Activated CD4-positive, alpha-beta memory T cell treated with anti-CD3 and anti-CD28 coated beads, Interleukin-2, amount 10 ng/mL, durations not matched to agents 7 days and 5 days (primary cell): ENCODE results near the gene RASGEF1C. TPM values are rescaled to one million over a fixed set of nuclear protein-coding genes. Genes with fewer than 3 reads are reported as not detected.
A peak's percentile ranks its signal among the peaks of the same experiment; 100 is the strongest.
"Not testable (repeated sequence)": the region's sequence is repeated elsewhere in the genome, so short reads cannot be mapped to it uniquely, and the experiment has no call there.

Experiments
- CTCF ChIA-PET: fragments of 350-600 bp; sonication (Branson Sonifier 250); formaldehyde crosslinking; loops from one replicate; lab custom pipeline; 2021; ENCODE audit warnings: antibody characterized with exemption, inconsistent platforms; lab: Charles Lee
- POLR2A ChIA-PET: fragments of 350-600 bp; sonication (Branson Sonifier 250); formaldehyde crosslinking; loops from one replicate; lab custom pipeline; 2021; ENCODE audit warnings: antibody characterized with exemption; lab: Charles Lee
- DNase-seq: peaks from one replicate; pipeline ENCODE4 v3.0.0-alpha.2; 2020
- H3K27ac Mint-ChIP-seq: one replicate; pipeline ENCODE4 v1.8.0; 2021; ENCODE audit warnings: mild to moderate bottlenecking, mixed read lengths
- H3K27me3 Mint-ChIP-seq: one replicate; pipeline ENCODE4 v1.8.0; 2021; ENCODE audit warnings: mixed read lengths
- H3K36me3 Mint-ChIP-seq: one replicate; pipeline ENCODE4 v1.8.0; 2021; ENCODE audit warnings: low read depth, mixed read lengths
- H3K4me1 Mint-ChIP-seq: one replicate; pipeline ENCODE4 v1.8.0; 2021; ENCODE audit warnings: mixed read lengths
- H3K4me3 Mint-ChIP-seq: one replicate; pipeline ENCODE4 v1.8.0; 2021; ENCODE audit warnings: mild to moderate bottlenecking, mixed read lengths
- H3K9me3 Mint-ChIP-seq: one replicate; pipeline ENCODE4 v1.8.0; 2021; ENCODE audit warnings: mixed read lengths
- total RNA-seq, 2 experiments: library from RNA; stranded (reverse); gene quantifications; one replicate each; pipeline ENCODE4 v1.2.3, GENCODE V29; 2021

The RASGEF1C gene
- total RNA-seq, 2 experiments from 2014 or later, result not detected

DNA sequence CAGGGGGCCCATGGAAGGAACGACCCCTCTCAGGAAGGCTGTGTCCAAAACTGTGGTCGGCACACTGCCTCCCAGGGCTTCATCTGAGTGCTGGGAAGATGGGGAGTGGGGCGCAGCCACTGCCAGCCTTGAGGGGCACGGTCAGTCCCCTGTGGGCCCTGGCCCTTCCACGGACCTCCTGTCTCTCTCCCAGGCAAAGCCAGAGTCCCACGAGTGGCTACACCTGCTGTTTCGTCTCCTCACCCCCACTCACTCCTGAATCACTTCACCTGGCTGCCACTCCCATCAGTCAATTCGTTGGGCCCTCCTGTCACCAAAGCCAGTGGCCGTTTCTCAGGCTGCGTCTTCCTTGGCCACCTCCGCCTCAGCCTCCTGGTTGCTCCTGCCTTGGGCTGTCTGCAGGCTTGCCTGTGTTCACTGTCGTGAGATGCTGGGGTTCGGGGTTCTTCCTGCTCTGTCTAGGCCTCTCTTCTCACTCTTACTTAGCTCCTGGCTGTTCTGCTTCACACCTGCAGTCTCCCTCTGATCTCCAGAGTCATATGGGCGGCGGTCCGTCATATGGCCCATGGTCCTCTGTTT lies 78.6 kb downstream of the RASGEF1C start:
- H3K27ac Mint-ChIP-seq, result no peak overlapping the region

DNA sequence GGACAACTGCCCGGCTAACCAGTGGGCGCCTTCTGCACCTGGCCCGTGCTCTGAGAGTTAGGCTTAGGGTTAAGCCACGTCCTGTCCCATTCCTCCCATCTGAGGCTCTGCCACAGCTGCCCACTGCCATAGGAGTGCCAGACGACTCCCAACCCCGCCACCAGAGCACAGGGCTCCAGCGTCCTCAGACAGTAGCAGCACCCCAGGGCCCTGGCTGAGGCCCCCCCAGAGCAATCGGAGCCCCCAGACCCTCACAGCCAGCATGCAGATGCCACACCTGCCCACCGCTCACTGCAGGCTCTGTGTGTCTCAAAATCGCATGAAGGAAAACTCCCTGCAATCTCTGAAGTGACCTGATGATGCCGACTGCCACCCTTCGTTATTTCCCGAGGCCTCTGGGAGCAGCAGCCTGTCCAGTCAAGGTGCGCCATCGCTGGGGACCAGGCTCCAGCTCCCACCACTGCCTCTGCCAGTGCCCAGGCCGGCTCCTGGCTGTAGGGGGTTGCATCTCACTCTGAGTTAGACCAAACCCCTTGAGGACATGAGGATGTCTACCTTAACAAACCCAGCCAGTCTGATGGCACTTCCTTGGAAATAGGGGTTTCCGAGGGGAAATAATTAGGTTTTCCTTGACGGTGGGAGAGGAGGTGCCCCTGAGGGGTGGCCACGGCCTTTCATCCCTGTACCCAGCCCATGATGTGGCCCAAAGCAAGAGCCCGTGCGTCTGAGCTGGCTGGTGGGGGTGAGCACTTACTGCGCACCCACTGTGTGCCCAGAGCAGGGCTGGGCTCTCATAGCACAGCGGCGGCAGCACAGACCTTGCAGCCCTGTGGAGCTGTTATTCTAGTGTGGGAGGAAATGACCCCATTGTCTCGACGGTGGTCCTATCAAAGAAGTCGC lies 79.5 kb downstream of the RASGEF1C start:
- no peaks in the 10 kb centered on the region for H3K36me3 Mint-ChIP-seq
- no peaks in the 10 kb centered on the region for H3K4me1 Mint-ChIP-seq
- ChIA-PET CTCF (no interaction called here), POLR2A (no interaction called here)
- no peak for DNase-seq
- H3K27me3 Mint-ChIP-seq, result no peaks in the 10 kb centered on the region
- H3K9me3 Mint-ChIP-seq, result no peaks in the 10 kb centered on the region
- H3K27ac Mint-ChIP-seq, result no peak overlapping the region
- H3K4me3 Mint-ChIP-seq, result no peak overlapping the region

More for the DNA sequence above, 78.6 kb downstream of the RASGEF1C start:
- ChIA-PET POLR2A (no interaction called here), CTCF (interaction anchor here (0.6 kb wide), 1 partner anchor 314 kb away, joined by 3 read pairs; no protein-coding TSS in a partner anchor)
- Mint-ChIP-seq H3K4me1 (peaks cover 7% of the 10 kb centered on the region), H3K4me3 (no peak overlapping the region), H3K9me3 (no peaks in the 10 kb centered on the region), H3K36me3 (no peaks in the 10 kb centered on the region), H3K27me3 (no peaks in the 10 kb centered on the region)
- no peak for DNase-seq

DNA sequence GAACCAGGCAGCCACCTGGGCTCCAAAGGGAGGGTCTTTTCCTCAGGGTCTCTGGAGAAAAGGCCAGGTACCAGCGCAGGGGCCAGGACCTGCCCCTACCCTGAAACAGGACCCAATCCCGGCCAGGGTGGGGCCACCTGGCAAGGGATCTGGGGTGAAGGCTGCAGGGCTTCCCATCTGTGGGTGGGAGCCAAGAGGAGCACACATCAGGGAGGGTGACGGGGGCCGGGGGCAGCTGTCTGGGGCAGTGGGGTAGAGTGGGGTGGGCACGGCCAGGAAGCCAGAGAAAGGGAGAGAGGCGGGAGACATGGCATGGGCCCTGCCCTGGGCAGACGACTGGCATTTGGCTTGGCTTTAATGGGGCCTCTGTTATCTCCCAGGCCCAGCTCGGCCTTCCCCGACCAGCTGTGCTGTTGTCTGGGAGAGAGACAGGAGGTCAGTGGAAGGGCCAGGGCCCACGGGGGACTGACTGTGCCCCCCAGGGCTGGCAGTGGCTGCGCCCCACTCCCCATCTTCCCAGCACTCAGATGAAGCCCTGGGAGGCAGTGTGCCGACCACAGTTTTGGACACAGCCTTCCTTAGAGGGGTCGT lies 80.2 kb downstream of the RASGEF1C start:
- Mint-ChIP-seq H3K9me3 (no peaks in the 10 kb centered on the region), H3K4me3 (no peak overlapping the region), H3K36me3 (no peaks in the 10 kb centered on the region), H3K4me1 (no peaks in the 10 kb centered on the region), H3K27ac (no peak overlapping the region), H3K27me3 (no peaks in the 10 kb centered on the region)
- CTCF ChIA-PET, result interaction anchor here (0.8 kb wide), 1 partner anchor 81 kb away, joined by 3 read pairs; the partner anchor contains the start of gene RASGEF1C
- POLR2A ChIA-PET, result no interaction called here
- no peak for DNase-seq

DNA sequence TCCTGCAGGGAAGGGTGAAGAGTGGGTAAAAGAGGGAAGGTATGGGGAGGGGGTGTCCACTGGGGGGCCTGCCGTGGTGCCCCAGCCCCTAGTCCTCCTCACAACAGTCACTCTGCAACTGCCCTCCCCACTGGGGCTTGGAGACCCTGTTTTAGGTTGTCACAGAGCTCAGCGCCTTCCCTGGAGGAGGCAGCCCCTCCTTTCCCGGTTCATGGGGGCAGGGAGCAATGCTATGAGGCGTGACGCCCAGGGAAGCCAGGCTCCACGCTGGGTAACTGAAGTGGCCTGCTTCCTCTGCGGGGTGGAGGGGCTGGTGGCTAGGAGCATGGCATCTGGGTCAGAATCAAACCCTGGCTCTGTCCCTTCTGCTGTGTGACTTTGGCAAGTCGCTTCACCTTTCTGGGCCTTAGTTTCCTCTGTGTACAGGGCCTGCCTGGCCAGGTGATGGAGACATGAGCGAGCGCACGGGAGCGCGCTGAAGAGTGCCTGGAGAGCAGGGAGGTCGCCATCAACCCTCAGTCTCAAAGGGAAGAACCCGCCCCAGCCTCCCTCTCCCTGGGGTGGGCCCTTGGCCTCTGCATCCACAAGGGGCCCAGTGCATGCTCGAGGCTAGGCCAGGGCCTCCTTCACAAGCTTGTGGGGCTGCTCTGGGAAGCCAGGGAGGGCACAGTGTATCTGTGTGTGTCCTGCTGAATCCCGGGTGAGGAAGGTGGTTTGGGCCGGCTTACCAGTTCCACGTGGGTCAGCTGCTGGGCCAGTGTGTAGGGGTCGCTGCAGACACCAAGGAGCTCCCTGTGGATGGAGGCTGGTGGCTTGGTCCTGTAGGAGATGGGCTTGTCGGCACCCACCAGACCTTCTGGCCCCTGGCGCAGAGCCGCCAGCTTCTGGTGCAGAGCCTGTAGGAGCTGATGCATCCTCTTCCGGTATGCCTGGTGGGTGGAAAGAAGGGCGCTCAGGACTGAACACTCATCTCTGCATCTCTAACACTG lies 81.0 kb downstream of the RASGEF1C start:
- DNase-seq, result no peak
- POLR2A ChIA-PET, result no interaction called here
- Mint-ChIP-seq H3K4me3 (no peak overlapping the region), H3K27me3 (peaks cover 2% of the 10 kb centered on the region), H3K27ac (no peak overlapping the region), H3K36me3 (no peaks in the 10 kb centered on the region), H3K9me3 (no peaks in the 10 kb centered on the region), H3K4me1 (no peaks in the 10 kb centered on the region)
- CTCF ChIA-PET, result interaction anchor here (0.8 kb wide), 1 partner anchor 81 kb away, joined by 3 read pairs; the partner anchor contains the start of gene RASGEF1C

DNA sequence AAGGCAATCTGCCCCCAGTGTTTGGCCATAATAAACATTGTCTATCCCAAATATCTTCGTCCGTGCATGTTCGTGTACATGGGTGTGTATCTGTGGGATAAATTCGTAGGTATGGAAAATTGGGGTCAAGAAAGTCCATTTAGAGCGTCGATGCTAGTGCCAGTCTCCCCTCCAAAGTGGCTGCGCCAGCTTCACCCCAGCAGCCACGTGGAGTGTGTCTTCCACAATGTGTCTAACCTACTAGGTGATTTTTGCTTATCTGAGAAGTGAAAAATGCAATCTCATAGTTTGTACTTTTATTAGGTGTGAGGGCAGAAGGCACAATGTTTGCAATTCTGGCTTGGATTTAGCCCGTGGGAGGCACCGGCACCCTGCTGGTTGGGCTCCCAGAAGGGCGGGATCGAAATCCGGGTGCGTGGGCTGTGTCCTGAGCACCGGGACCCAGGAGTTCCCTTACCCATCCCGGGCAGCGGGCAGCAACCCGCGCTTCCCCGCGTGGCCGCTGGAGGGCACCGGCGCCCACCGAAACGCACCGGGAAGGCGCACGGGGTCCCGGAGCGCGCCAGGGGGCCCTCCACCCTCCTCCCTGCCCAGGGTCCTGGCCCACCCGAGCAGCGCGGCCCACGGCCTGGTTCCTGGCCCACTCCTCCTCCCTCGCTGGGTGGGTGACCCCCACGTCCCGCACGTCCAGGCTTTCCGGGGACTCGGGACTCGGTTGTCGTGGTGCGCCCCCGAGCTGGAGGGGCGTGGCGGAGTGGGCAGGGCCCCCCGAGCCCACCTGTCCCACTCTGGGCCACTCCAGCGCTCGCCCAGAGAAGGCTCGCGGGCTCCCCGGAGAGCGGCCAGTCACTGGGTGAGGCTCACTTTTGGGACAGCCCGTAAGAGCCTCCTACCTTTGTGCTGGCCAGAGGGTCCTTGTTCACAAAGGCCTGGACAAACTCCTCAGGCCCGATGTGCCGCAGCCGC lies 82.0 kb downstream of the RASGEF1C start:
- H3K36me3 Mint-ChIP-seq, result no peaks in the 10 kb centered on the region
- no peak overlapping the region for H3K4me3 Mint-ChIP-seq
- H3K9me3 Mint-ChIP-seq, result no peaks in the 10 kb centered on the region
- no peaks in the 10 kb centered on the region for H3K4me1 Mint-ChIP-seq
- H3K27me3 Mint-ChIP-seq, result peaks cover 3% of the 10 kb centered on the region
- ChIA-PET POLR2A (no interaction called here), CTCF (no interaction called here)
- no peak overlapping the region for H3K27ac Mint-ChIP-seq
- DNase-seq, result peak; percentile 30

DNA sequence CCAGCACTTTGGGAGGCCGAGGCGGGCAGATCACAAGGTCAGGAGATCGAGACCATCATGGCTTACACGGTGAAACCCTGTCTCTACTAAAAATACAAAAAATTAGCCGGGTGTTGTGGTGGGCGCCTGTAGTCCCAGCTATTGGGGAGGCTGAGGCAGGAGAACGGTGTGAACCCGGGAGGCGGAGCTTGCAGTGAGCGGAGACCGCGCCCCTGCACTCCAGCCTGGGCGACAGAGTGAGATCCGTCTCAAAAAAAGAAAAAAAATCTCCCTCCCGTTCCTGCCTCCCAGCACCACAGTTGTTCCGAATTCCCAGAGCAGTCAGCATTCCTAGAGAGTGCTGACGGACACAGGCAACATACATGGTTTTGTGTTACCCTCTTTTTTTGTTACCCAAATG lies 82.9 kb downstream of the RASGEF1C start:
- H3K4me3 Mint-ChIP-seq, DNase-seq, H3K36me3 Mint-ChIP-seq, H3K27me3 Mint-ChIP-seq, POLR2A ChIA-PET, H3K27ac Mint-ChIP-seq, H3K4me1 Mint-ChIP-seq, H3K9me3 Mint-ChIP-seq: not testable (repeated sequence)
- CTCF ChIA-PET, result interaction anchor here (1.7 kb wide), 1 partner anchor 83 kb away, joined by 6 read pairs; the partner anchor contains the start of gene RASGEF1C

DNA sequence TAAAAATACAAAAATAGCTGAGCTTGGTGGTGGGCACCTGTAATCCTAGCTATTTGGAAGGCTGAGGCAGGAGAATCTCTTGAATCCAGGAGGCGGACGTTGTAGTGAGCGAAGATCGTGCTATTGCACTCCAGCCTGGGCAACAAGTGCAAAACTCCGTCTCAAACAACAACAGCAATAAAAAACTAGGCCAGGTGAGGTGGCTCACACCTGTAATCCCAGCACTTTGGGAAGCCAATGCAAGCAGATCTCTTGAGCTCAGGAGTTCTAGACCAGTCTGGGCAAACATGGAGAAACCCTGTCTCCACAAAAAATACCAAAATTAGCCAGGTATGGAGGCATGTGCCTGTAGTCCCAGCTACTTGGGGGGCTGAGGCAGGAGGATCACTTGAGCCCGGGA lies 84.3 kb downstream of the RASGEF1C start:
- H3K36me3 Mint-ChIP-seq, H3K27ac Mint-ChIP-seq, POLR2A ChIA-PET, H3K27me3 Mint-ChIP-seq, H3K9me3 Mint-ChIP-seq, H3K4me3 Mint-ChIP-seq, DNase-seq, H3K4me1 Mint-ChIP-seq: not testable (repeated sequence)
- CTCF ChIA-PET, result interaction anchor here (0.9 to 1.7 kb wide), 3 partner anchors 85 to 323 kb away, joined by 3 to 6 read pairs (median 3); partner anchors contain the start of gene RASGEF1C

DNA sequence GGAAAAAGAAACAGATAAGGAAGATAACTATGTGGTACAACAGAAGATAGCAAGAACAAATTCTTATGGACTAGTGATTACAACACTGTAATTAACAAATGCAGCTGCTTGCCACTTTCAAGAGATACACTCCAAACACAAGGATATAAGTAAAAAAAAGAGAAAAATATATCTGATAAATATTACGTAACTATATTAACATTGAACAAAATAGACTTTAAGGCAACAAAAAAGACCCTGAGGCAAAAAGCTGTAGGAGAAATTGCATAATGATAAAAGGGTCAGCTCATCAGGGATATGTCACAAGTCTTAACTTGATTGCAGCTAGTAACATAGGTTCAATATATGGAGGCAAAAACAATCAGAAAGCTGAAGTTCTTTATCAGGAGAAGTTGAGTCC lies 86.1 kb downstream of the RASGEF1C start:
- ChIA-PET POLR2A (no interaction called here), CTCF (interaction anchor here (1.0 to 1.2 kb wide), 2 partner anchors 87 to 193 kb away, joined by 4 to 6 read pairs; no protein-coding TSS in a partner anchor)
- H3K4me3 Mint-ChIP-seq, result no peak overlapping the region
- H3K27ac Mint-ChIP-seq, result no peak overlapping the region
- H3K36me3 Mint-ChIP-seq, result no peaks in the 10 kb centered on the region
- no peak for DNase-seq
- H3K27me3 Mint-ChIP-seq, result peaks cover 3% of the 10 kb centered on the region
- H3K9me3 Mint-ChIP-seq, result no peaks in the 10 kb centered on the region
- no peaks in the 10 kb centered on the region for H3K4me1 Mint-ChIP-seq

DNA sequence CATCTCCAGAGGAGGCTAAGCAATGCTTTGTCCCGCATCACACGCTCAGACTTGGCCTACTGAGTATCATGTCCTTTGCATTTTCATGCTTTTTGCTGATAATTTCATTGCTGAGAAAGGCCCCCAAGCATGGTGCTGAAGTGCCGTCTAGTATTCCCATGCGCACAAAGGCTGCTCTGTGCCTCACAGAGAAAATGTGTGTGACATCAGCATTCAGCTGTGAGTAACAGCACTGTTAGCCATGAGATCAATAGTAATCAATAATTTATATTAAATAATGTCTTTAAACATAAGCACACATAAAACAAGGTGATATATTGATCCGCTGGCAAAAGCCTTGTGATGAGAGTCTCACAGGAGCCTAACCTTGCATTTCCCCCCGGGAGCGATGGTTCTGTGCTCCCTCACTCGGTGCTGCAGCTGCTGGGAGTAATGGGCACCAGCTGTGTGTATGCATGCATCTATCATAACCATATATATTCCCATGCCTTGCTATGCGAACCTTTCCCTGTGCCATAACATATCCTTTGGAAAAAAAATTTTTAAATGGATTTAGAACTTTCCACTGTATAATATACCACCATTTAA lies 87.1 kb downstream of the RASGEF1C start:
- no peak overlapping the region for H3K4me3 Mint-ChIP-seq
- H3K4me1 Mint-ChIP-seq, result no peaks in the 10 kb centered on the region
- no peaks in the 10 kb centered on the region for H3K9me3 Mint-ChIP-seq
- ChIA-PET CTCF (no interaction called here), POLR2A (no interaction called here)
- DNase-seq, result no peak
- no peaks in the 10 kb centered on the region for H3K36me3 Mint-ChIP-seq
- peaks cover 3% of the 10 kb centered on the region for H3K27me3 Mint-ChIP-seq
- H3K27ac Mint-ChIP-seq, result no peak overlapping the region

DNA sequence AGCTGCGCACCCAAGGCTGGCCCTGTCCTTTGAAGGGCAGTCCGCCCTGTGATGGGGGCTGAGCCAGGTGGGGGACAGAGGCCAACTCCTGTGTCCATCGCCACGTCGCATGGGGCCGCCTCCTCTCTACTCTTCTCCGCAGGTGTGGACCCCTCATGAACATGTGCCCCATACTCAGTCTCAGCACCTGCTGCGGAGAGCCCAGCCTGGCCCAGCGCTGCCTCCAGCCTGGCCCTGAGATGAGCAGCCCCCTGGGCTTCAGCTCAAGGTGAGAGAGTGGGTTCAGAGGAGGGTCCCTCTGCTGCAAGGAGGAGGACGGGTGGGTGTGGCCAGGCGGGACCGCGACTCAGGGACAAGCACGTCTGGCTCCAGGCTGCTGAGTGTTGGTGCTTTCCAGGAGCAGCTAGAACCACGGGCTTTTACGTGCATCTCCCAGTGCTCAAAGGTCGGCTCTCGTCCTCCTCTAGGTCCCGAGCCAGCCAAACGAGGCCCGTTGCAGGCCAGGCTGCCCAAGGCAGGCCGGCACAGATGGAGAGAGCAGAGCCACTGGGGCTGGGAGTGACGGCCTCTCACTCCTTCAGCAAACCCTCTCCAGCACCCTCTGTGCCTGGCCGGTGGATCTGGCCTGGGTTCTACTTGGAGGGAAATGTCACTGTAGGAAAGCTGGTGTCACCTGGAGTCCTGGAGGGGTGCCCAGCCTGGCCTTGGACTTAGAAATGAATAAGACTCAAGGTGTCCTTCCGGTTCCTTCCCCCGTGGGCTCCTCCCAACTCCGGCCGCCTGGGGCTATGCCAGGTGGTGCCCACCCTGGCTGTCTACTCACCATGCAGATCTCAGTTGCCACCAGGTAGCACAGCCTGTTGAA lies 88.5 kb downstream of the RASGEF1C start:
- peaks cover 3% of the 10 kb centered on the region for H3K27me3 Mint-ChIP-seq
- CTCF ChIA-PET, result no interaction called here
- no peaks in the 10 kb centered on the region for H3K4me1 Mint-ChIP-seq
- DNase-seq, result no peak
- H3K36me3 Mint-ChIP-seq, result no peaks in the 10 kb centered on the region
- POLR2A ChIA-PET, result no interaction called here
- H3K4me3 Mint-ChIP-seq, result no peak overlapping the region
- no peaks in the 10 kb centered on the region for H3K9me3 Mint-ChIP-seq
- H3K27ac Mint-ChIP-seq, result no peak overlapping the region

DNA sequence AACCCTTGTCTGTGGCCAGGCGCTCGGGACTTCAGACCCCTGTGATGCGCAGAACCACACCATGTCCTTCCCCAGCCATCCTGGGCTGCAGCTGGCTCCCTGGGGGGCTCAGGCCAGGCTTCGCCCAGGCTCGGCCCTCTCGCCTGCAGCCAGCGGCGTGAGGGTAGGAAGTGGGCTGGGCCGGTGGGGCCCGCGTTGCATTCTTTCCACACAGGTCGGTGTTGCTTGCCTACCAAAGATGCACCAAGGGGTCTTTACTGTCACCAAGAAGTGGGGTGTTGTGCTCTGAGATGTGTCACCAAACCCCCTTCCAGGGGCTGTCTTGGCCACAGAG lies 89.1 kb downstream of the RASGEF1C start:
- H3K27me3 Mint-ChIP-seq, result peaks cover 3% of the 10 kb centered on the region
- no peaks in the 10 kb centered on the region for H3K36me3 Mint-ChIP-seq
- no peaks in the 10 kb centered on the region for H3K4me1 Mint-ChIP-seq
- no peaks in the 10 kb centered on the region for H3K9me3 Mint-ChIP-seq
- ChIA-PET CTCF (no interaction called here), POLR2A (no interaction called here)
- DNase-seq, result no peak
- no peak overlapping the region for H3K27ac Mint-ChIP-seq
- H3K4me3 Mint-ChIP-seq, result no peak overlapping the region
